Measurements from ENCODE around the gene PNKP.

Gene PNKP

GRCh38 chr19:49869009-49869483 is 1.7 kb upstream of the PNKP start:
- H3K27ac ChIP-seq: peak overlapping the region; percentile 99
- no peak for TF ChIP-seq CTCF (conservative IDR thresholded peaks at IDR 0.05)

DNA sequence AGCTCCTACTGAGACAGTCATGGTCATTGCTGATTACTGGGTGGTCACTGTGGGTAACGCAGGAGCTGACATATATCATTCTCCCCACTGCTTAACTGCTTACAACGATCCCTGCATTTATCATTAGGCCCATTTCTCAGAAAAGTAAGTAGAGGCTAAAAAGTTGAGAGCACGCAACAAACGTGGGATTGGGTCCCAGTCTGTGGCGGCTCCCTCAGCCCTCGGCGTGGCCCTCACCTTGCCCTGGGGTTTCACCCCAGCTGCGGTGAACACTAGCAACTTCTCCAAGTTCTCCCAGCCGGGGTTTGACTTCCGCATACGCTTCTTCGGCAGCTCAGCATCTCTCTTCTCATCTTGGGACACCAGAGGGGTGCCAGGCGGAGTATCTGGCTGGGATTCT is 2.5 kb downstream of the PNKP start:
- no peak for TF ChIP-seq CTCF (conservative IDR thresholded peaks at IDR 0.05)
- peak overlapping the region; percentile 99 for H3K27ac ChIP-seq

GRCh38 chr19:49863935-49864320 is 3.4 kb downstream of the PNKP start:
- TF ChIP-seq CTCF (conservative IDR thresholded peaks at IDR 0.05): no peak
- 0 out of 2 replicates have a peak overlapping the region, but pooled peaks have one; percentile 14 for H3K27ac ChIP-seq

GRCh38 chr19:49863254-49863934 is 4.0 kb downstream of the PNKP start:
- 0 out of 2 replicates have a peak overlapping the region, but pooled peaks have one; percentile 14 for H3K27ac ChIP-seq
- no peak for TF ChIP-seq CTCF (conservative IDR thresholded peaks at IDR 0.05)

GRCh38 chr19:49862391-49863253 is 4.8 kb downstream of the PNKP start:
- H3K27ac ChIP-seq: no peak overlapping the region
- peak; percentile 67 for TF ChIP-seq CTCF (conservative IDR thresholded peaks at IDR 0.05)

DNA sequence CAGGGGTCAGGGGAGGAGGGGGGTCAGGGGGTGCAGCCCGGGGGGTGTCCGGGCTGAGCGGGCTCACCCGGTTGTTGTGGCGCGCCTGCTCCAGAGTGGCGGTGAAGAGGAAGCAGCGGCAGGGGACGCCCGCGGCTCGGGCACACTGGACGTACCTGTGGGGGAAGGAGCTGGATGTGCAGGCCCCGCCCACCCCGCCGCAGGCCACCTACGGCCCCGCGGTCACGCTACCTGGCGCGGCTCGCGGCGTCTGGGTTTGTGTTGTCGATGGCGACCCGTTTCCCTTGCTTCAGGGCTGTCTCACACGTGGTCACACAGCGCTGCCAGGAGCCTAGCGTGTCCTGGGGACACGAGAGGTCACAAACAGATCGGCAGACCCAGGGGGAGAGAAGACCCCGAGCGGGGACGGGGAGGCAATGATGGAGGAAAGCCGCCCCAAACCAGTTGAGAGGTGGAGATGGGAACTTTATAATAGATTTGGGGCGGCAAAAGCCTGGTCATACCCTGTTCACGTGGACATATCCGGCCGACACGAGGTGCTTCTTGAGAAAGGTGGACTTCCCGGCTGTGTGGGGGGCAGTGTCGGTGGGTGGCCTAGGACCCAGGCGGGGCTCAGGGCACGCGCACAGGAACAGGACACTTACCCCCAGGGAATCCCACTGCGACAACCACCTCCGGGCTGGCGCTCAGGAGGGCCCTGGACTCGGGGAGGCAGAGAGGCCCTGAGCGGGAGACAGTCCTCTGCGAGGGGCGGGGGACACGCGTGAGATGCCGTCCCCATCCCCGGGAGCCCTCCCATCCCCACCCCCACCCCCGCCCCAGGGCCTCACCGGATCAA is 5.6 kb downstream of the PNKP start:
- H3K27ac ChIP-seq: no peak overlapping the region; the same call in 1 of the 2 replicates
- no peak for TF ChIP-seq CTCF (conservative IDR thresholded peaks at IDR 0.05)

All from VCaP (cell line).